ENCODE results near the gene ANO4. TPM values are rescaled to one million over a fixed set of nuclear protein-coding genes. Genes with fewer than 3 reads are reported as not detected.

The ANO4 gene
- total RNA-seq, 2 experiments from 2014 or later, result not detected

DNA sequence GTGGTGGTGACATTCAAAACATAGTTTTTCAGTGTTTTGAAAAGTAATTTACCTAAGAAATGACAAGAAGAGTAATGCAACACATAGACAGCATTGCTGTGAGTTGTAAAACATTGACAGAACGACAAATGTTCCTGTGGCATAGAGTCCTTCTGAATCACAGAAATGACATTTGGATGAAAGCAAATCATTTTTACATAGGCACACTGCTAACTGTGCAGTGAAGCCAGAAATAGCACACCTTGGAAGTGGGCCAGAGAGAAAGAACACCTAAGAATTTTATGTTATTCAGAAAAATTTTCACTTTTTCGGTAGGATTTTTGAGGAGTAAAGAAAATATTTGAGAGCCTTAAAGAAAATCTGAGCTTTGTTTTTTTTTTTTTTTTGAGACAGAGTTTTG is 100.6 kb downstream of the ANO4 start:
- intact Hi-C loops (cut with DNase I, micrococcal nuclease), result no loop called here
- H3K36me3 Mint-ChIP-seq (ENCODE audit: low read depth), result no peaks in the 10 kb centered on the region

DNA sequence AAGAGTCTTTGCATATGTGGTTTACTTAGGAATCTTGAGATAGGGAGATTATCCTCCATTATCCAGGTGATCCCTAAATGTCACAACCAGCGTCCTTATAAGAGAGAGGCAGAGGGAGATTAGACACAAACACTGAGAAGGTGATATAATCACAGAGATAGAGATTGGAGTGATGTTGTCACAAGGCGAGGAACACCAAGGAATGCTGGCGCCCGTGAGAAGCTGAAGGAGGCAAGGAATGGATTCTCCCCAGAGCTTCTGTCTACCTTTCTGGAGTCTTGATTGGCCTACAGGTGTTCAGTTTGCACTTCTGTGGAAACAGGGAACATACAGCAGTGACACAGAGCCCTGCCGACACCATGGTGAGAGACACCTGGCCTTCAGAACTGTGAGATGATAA is 101.6 kb downstream of the ANO4 start:
- H3K4me3 Mint-ChIP-seq, result no peak overlapping the region
- intact Hi-C loops (cut with DNase I, micrococcal nuclease), result no loop called here
- H3K27ac Mint-ChIP-seq, result no peak overlapping the region
- no peak for ATAC-seq
- H3K36me3 Mint-ChIP-seq (ENCODE audit: low read depth), result no peaks in the 10 kb centered on the region
- H3K4me1 Mint-ChIP-seq, result no peaks in the 10 kb centered on the region
- no peak for DNase-seq
- H3K9me3 Mint-ChIP-seq (ENCODE audit: low read depth), result no peaks in the 10 kb centered on the region
- POLR2A ChIA-PET, result no interaction called here
- peaks cover 1% of the 10 kb centered on the region for H3K27me3 Mint-ChIP-seq
- CTCF ChIA-PET, result no interaction called here

More for the DNA sequence above, 100.6 kb downstream of the ANO4 start:
- Mint-ChIP-seq H3K9me3 (ENCODE audit: low read depth) (no peaks in the 10 kb centered on the region), H3K4me3 (no peak overlapping the region), H3K4me1 (no peaks in the 10 kb centered on the region), H3K27ac (no peak overlapping the region), H3K27me3 (peaks cover 3% of the 10 kb centered on the region)
- ATAC-seq (no peak), DNase-seq (no peak)
- ChIA-PET POLR2A (no interaction called here), CTCF (interaction anchor here (0.6 kb wide), 2 partner anchors 172 to 781 kb away, joined by 3 to 4 read pairs; no protein-coding TSS in a partner anchor)

DNA sequence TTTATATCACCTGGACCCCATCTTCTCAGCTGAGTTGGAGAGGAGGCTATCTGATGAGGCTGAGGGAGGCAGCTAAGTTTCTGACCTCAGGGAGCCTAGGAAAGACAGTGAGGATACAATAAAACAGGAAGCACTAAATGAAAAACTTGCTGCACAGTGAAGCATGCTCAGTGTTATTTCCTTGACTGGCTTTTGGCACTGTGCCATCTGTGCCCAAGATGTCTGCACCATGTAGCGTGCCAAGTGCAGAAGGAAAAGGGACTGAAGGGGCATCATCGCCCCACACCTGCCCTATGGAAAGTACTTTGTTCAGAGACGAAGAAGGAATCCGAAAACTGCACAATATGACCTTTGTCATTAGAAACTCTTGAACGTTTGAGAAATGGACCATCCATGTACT is 102.7 kb downstream of the ANO4 start:
- ATAC-seq, result no peak
- CTCF ChIA-PET, result no interaction called here
- H3K4me1 Mint-ChIP-seq, result no peaks in the 10 kb centered on the region
- no peaks in the 10 kb centered on the region for H3K9me3 Mint-ChIP-seq (ENCODE audit: low read depth)
- POLR2A ChIA-PET, result interaction anchor here (0.6 kb wide), 1 partner anchor 354 kb away, joined by 5 read pairs; no protein-coding TSS in a partner anchor
- H3K4me3 Mint-ChIP-seq, result no peak overlapping the region
- intact Hi-C loops (cut with DNase I, micrococcal nuclease), result no loop called here
- H3K27ac Mint-ChIP-seq, result no peak overlapping the region
- no peaks in the 10 kb centered on the region for H3K27me3 Mint-ChIP-seq
- DNase-seq, result no peak
- H3K36me3 Mint-ChIP-seq (ENCODE audit: low read depth), result no peaks in the 10 kb centered on the region

GRCh38 chr12:100899301-100899700 is 104.7 kb downstream of the ANO4 start:
- no peaks in the 10 kb centered on the region for H3K27me3 Mint-ChIP-seq
- no peaks in the 10 kb centered on the region for H3K4me1 Mint-ChIP-seq
- POLR2A ChIA-PET, result no interaction called here

DNA sequence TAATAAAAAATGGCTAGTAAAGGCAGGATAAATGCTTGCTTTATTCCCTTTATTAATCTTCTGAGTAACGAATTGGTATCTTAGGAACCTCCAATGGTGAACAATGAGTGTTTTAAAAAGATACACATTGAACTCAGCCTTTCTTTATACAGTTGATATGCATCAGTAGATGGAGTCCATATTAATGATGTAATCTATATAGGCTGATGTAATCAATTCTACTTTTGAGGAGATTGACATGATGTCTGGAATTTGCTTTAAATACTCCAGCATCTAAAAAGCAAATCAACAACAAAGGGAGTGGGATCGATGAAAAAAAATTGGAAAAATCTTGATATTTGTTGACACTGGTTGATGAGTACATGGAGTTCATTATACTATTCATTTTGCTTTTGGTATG is 106.2 kb downstream of the ANO4 start:
- ATAC-seq (no peak), DNase-seq (no peak)
- ChIA-PET POLR2A (no interaction called here), CTCF (no interaction called here)
- intact Hi-C loops (cut with DNase I, micrococcal nuclease), result no loop called here
- Mint-ChIP-seq H3K36me3 (ENCODE audit: low read depth) (no peaks in the 10 kb centered on the region), H3K4me3 (no peak overlapping the region), H3K27ac (no peak overlapping the region), H3K27me3 (no peaks in the 10 kb centered on the region), H3K4me1 (no peaks in the 10 kb centered on the region), H3K9me3 (ENCODE audit: low read depth) (no peaks in the 10 kb centered on the region)

More at GRCh38 chr12:100899301-100899700, 104.7 kb downstream of the ANO4 start:
- DNase-seq (no peak), ATAC-seq (no peak)
- intact Hi-C loops (cut with DNase I, micrococcal nuclease), result no loop called here
- H3K36me3 Mint-ChIP-seq (ENCODE audit: low read depth), result no peaks in the 10 kb centered on the region
- CTCF ChIA-PET, result no interaction called here
- no peaks in the 10 kb centered on the region for H3K9me3 Mint-ChIP-seq (ENCODE audit: low read depth)
- H3K4me3 Mint-ChIP-seq, result no peak overlapping the region
- H3K27ac Mint-ChIP-seq, result no peak overlapping the region

DNA sequence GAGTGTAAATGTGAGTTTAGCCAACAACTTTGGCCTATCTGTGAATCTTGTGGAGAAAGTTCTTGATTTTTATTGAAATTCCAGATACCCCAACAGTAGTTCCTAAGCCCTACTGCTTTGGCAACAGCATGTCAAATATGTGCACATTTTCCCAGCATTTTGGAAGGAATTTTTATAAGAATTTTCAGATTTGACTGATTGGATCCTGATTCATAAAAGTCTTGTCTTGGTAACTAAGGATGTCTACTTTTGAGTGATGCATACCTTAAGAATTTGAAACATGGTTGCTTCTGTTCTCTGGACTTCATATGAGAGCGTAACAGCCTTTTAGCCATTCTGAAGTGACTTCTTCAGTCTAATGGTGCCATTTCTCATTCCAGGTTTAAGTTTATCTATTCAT is 106.7 kb downstream of the ANO4 start:
- no peaks in the 10 kb centered on the region for H3K4me1 Mint-ChIP-seq
- ATAC-seq (no peak), DNase-seq (no peak)
- no peaks in the 10 kb centered on the region for H3K27me3 Mint-ChIP-seq
- intact Hi-C loops (cut with DNase I, micrococcal nuclease), result no loop called here
- H3K9me3 Mint-ChIP-seq (ENCODE audit: low read depth), result no peaks in the 10 kb centered on the region
- no peak overlapping the region for H3K27ac Mint-ChIP-seq
- H3K4me3 Mint-ChIP-seq, result no peak overlapping the region
- ChIA-PET POLR2A (no interaction called here), CTCF (no interaction called here)
- no peaks in the 10 kb centered on the region for H3K36me3 Mint-ChIP-seq (ENCODE audit: low read depth)

- peaks cover 1% of the 10 kb centered on the region for H3K27me3 Mint-ChIP-seq
- no peaks in the 10 kb centered on the region for H3K9me3 Mint-ChIP-seq (ENCODE audit: low read depth)
- ATAC-seq (no peak), DNase-seq (no peak)
- no peak overlapping the region for H3K27ac Mint-ChIP-seq
- CTCF ChIA-PET, result no interaction called here
- no peaks in the 10 kb centered on the region for H3K4me1 Mint-ChIP-seq
- no peak overlapping the region for H3K4me3 Mint-ChIP-seq
- intact Hi-C loops (cut with DNase I, micrococcal nuclease), result no loop called here
- POLR2A ChIA-PET, result no interaction called here
- H3K36me3 Mint-ChIP-seq (ENCODE audit: low read depth), result no peaks in the 10 kb centered on the region
Observed at GRCh38 chr12:100904270-100904669, 109.7 kb downstream of the ANO4 start.

GRCh38 chr12:100908501-100908900 is 113.9 kb downstream of the ANO4 start:
- ATAC-seq (no peak), DNase-seq (no peak)
- H3K4me3 Mint-ChIP-seq, result no peak overlapping the region
- no peaks in the 10 kb centered on the region for H3K36me3 Mint-ChIP-seq (ENCODE audit: low read depth)
- intact Hi-C loops (cut with DNase I, micrococcal nuclease), result no loop called here
- ChIA-PET POLR2A (no interaction called here), CTCF (no interaction called here)
- no peaks in the 10 kb centered on the region for H3K4me1 Mint-ChIP-seq
- H3K27ac Mint-ChIP-seq, result no peak overlapping the region
- peaks cover 1% of the 10 kb centered on the region for H3K27me3 Mint-ChIP-seq
- H3K9me3 Mint-ChIP-seq (ENCODE audit: low read depth), result no peaks in the 10 kb centered on the region

DNA sequence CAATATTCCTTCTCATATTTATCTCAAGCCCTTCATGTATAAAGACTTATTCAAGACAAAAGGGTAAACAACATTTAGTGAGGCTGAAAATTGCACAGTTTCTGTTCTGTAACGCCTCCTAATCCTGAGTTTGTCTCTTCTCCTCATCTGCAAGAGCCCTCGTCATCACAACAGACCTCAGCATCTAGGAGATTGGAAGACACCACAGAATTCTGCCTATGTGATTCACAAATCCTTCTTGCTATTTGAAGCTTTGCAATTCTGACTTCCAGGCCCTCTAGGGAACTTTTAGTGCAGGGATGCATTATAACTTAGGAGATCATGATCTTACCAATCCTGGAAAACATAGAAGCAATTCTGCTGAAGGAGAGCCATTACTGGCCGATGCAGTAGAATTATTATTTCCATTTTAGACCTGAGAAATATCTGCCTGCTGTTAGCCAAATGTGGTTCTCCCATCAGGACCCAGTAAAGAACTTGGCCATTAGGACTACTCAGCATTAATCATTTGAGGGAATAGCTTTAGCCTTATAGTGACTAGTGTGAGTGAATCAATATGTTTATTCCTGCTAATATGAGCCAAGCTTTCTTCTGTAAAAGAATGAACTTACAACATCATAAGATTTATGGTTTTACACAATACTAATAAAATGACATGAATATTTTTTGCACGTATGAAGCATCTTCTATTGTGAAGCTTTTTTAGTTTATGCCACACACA is 119.5 kb downstream of the ANO4 start:
- Mint-ChIP-seq H3K27me3 (peaks cover 1% of the 10 kb centered on the region), H3K4me1 (no peaks in the 10 kb centered on the region), H3K4me3 (no peak overlapping the region), H3K9me3 (ENCODE audit: low read depth) (no peaks in the 10 kb centered on the region), H3K27ac (no peak overlapping the region), H3K36me3 (ENCODE audit: low read depth) (no peaks in the 10 kb centered on the region)
- no peak for DNase-seq
- no peak for ATAC-seq
- POLR2A ChIA-PET, result no interaction called here
- intact Hi-C loops (cut with DNase I, micrococcal nuclease), result no loop called here
- CTCF ChIA-PET, result no interaction called here

DNA sequence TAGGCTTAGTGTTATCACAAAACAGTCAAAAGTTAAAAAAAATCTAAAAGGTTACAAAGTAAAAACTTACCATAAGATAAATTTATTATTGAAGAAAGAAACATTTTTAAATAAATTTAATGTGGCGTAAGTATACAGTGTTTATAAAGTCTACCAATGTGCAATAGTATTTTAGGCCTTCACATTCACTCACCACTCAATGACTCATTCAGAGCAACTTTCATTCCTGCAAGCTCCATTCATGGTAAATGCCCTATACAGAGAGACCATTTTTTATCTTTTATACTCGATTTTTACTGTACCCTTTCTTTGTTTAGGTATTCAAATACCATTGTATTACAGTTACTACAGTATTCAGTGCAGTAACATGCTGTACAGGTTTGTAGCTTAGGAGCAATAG is 124.5 kb downstream of the ANO4 start:
- intact Hi-C loops (cut with DNase I, micrococcal nuclease), result no loop called here
- no peaks in the 10 kb centered on the region for H3K36me3 Mint-ChIP-seq (ENCODE audit: low read depth)
- no peak overlapping the region for H3K27ac Mint-ChIP-seq
- ChIA-PET CTCF (no interaction called here), POLR2A (no interaction called here)
- ATAC-seq (no peak), DNase-seq (no peak)
- no peaks in the 10 kb centered on the region for H3K4me1 Mint-ChIP-seq
- H3K4me3 Mint-ChIP-seq, result no peak overlapping the region
- H3K27me3 Mint-ChIP-seq, result peaks cover 2% of the 10 kb centered on the region
- no peaks in the 10 kb centered on the region for H3K9me3 Mint-ChIP-seq (ENCODE audit: low read depth)

GRCh38 chr12:100920493-100920892 is 125.9 kb downstream of the ANO4 start:
- no peaks in the 10 kb centered on the region for H3K9me3 Mint-ChIP-seq (ENCODE audit: low read depth)
- no peak for DNase-seq
- H3K4me1 Mint-ChIP-seq, result no peaks in the 10 kb centered on the region
- H3K27ac Mint-ChIP-seq, result no peak overlapping the region
- no peak for ATAC-seq
- POLR2A ChIA-PET, result no interaction called here
- H3K4me3 Mint-ChIP-seq, result no peak overlapping the region
- CTCF ChIA-PET, result no interaction called here
- intact Hi-C loops (cut with DNase I, micrococcal nuclease), result no loop called here
- H3K36me3 Mint-ChIP-seq (ENCODE audit: low read depth), result no peaks in the 10 kb centered on the region
- peaks cover 2% of the 10 kb centered on the region for H3K27me3 Mint-ChIP-seq

GRCh38 chr12:100926669-100927248 is 132.2 kb downstream of the ANO4 start:
- ATAC-seq (no peak), DNase-seq (no peak)
- H3K27me3 Mint-ChIP-seq, result peaks cover 2% of the 10 kb centered on the region
- CTCF ChIA-PET, result interaction anchor here (0.7 kb wide), 1 partner anchor 331 kb away, joined by 3 read pairs; no protein-coding TSS in a partner anchor
- H3K9me3 Mint-ChIP-seq (ENCODE audit: low read depth), result no peaks in the 10 kb centered on the region
- H3K27ac Mint-ChIP-seq, result no peak overlapping the region
- no peaks in the 10 kb centered on the region for H3K36me3 Mint-ChIP-seq (ENCODE audit: low read depth)
- no peaks in the 10 kb centered on the region for H3K4me1 Mint-ChIP-seq
- no peak overlapping the region for H3K4me3 Mint-ChIP-seq
- POLR2A ChIA-PET, result no interaction called here
- intact Hi-C loops (cut with DNase I, micrococcal nuclease), result no loop called here

Data from activated CD4-positive, alpha-beta T cell treated with anti-CD3 and anti-CD28 coated beads for 36 hours (primary cell).